NCI-H1694 (cell line): Measurements from ENCODE around the gene CLRN2.
"Not testable (repeated sequence)": the region's sequence is repeated elsewhere in the genome, so short reads cannot be mapped to it uniquely, and the experiment has no call there.

Source experiments
- DNase-seq: peaks from one replicate; lab custom pipeline; 2025; lab: John Stamatoyannopoulos, UW

The CLRN2 gene

GRCh38 chr4:17504081-17504480, 10.9 kb upstream of the CLRN2 start:
- no peak for DNase-seq

- DNase-seq = no peak
Observed at GRCh38 chr4:17510582-17510981, 4.4 kb upstream of the CLRN2 start.

DNA sequence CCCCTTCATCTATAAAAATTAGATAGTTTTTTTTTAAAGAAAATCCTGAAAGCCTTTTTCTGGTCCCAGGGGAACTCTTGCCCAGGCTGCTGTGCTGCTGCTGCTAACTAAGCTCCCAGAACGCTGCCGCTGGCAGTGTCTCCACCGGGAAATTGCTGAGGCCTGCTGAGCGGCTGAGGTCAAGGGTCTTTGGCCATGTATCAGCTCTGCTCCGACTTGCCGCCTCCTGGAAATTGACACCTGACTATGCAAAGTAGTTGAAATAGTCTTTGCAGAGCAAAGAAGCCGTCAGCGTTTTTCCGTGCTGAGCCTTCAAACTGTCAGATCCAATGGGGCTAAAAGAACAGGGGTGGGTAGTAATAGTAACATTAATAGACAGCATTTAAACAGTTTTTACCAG, 3.9 kb upstream of the CLRN2 start:
- no peak for DNase-seq

- DNase-seq = no peak
Observed at GRCh38 chr4:17511509-17511949, 3.4 kb upstream of the CLRN2 start.

DNA sequence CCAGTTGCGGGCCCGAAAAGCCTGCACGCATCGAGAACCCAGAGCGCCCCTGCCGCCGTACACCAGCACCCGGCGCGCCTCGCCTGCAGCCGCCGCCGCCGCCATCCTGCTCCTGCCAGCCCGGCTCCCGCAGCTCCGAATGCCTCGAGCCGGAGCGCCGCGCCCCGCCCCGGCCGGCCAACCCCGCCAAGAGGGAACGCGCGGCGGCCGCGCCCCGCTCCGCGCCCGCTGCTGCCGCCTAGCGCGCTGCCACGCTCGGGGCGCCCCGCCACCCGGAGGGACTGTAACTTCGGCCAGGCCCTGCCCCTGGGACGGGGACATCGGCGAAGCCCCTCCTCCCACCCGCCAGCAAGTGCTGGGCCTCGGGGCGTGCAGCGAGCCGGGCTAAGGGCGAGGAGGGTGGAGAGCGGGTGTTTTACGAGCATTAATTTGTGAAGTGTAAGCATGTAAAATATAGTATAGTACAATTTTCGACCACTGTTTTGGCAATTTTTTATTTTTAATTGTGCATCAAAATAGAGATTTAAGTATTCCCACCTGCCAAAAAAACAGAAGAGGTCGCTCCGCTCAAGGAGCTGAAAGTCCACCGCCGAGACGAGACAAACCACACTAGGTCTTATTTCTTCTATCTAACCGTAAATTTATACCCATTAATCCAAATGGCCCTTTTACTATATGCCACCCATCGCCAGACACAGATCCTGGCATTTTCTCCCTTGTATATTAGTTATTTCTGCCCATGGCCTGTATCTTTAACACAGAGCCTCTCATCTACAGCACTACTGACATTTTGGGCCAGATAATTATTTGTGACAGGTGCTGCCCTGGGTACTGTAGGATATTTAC, 2.8 kb upstream of the CLRN2 start, which contains the start of gene QDPR:
Gene QDPR (minus strand): TSS at position 141 of the 846 bp plus-strand sequence. CDS start 36 bp downstream, at position 105.
- DNase-seq = peak; percentile 33

- DNase-seq = no peak
Observed at GRCh38 chr4:17512973-17513665, 1.8 kb upstream of the CLRN2 start.

- DNase-seq = no peak
Observed at GRCh38 chr4:17515445-17516407, 761 bp downstream of the CLRN2 start.

GRCh38 chr4:17516980-17517379, 2.0 kb downstream of the CLRN2 start:
- no peak for DNase-seq

GRCh38 chr4:17517664-17518063, 2.7 kb downstream of the CLRN2 start:
- no peak for DNase-seq

DNA sequence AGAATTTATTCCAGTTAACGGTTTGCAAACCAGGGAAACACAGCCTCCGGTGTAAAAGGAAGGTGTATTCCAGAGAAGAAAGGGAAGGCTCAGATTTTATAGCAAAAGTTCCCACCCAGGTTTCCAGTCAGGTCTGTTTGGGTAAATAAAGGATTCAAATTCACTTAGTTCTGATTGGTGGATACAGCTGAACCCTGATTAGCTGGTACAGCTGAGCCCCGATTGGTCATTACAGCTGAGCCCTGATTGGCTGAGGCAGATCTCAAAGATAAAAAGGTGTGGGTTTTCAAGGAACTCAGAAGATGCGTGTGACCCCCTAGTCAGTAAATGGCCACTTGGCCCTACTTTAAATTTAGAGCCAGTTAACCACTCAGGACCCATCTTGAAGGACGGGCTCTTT, 6.6 kb downstream of the CLRN2 start:
- no peak for DNase-seq

GRCh38 chr4:17523662-17524061, 8.7 kb downstream of the CLRN2 start:
- no peak for DNase-seq

GRCh38 chr4:17526695-17527477, 11.9 kb downstream of the CLRN2 start:
- DNase-seq = no peak

DNA sequence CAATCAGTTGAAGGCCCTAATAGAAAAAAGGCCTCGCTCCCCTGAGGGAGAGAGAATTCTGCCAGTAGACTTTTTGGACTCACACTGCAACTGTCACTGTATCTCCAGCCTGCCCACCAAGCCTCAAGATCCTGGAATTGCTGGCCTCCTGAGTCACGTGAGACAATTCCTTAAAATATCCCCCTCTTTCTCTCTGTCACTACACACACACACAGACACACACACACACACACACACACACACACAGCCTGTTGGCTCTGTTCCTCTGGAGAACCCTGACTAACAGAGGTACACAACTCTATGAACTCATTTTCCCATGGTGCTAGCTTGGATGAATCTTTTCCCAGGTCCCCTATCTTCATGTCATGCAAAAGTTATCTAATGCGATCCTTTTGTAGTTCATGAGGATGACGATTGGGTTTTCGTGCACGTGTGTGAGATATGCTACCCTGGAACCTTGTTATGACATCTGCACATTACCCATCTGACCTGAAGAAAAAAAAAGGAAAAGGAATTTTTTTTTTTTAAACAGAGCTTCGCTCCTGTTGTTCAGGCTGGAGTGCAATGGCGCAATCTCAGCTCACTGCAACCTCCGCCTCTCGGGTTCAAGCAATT, 13.7 kb downstream of the CLRN2 start:
- no peak for DNase-seq

- DNase-seq = no peak
Observed at GRCh38 chr4:17531538-17532285, 16.7 kb downstream of the CLRN2 start.

DNA sequence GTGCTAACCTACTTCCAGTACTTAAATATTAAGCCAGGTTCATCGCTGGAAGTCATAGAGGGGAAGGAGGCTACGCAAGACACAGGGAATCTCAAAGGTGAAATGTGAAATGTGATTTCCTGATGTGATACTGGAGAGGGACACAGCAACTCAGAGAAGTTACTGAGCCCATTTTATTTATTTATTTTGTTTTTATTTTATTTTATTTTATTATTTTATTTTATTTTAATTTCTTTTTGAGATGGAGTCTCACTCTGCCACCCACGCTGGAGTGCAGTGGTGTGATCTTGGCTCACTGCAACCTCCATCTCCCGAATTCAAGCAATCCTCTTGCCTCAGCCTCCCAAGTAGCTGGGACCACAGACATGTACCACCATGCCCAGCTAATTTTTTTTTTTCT, 19.7 kb downstream of the CLRN2 start:
- no peak for DNase-seq

DNA sequence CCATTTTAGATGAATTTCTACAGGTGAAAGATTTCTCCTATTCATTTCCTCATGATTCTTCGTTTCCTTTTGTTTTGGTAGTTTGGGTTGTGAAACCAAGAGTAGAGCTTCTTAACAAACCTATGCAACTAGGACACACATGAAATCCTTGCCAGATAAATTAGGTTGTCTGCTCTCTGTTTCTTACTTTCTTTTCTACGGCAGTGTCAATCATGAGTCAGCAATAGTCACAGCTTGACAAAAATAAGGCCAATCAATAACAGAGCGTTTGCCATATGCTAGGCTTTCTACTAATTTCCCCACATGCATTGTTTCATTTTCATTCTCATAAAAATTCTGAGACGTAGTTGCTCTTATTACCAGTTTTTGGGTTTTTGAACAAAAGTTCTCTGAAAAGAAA, 20.3 kb downstream of the CLRN2 start:
- no peak for DNase-seq

DNA sequence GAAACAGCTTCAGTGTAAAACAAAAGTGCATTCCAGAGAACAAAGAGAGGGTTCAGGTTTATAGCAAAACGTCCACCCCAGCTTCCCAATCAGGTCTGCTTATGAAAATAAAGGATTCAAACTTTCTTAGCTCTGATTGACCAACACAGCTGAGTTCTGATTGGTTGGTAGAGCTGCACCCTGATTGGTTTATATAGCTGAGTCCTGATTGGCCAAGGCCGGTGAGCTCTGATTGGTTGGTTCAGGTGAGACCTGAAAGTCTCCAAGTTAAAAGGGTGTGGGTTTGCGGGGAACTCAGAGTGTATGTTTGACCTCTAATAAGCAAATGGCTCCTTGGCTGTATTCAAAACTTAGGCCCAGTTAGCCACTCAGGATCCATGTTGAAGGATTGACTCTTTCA, 20.9 kb downstream of the CLRN2 start:
- no peak for DNase-seq

GRCh38 chr4:17537060-17537459, 22.1 kb downstream of the CLRN2 start:
- DNase-seq = not testable (repeated sequence)

DNA sequence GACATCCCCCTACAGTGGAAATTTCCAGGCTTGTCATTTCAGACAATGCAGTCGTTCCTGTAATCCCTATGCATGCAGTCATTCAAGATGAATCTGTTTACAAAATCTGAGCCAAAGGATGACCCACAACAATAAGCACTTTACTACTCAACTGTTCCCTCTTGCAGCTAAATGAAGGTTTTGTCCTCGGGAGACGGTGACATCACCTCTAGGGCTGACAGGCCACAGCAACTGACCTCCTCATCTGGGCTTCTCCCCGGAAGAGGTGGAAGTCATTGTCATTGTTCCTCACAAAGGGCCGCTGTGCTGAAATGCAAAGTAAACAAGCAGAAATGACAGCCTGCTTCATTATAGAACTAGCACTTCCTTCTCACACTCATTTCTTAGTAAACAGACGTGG, 29.2 kb downstream of the CLRN2 start:
- no peak for DNase-seq

- DNase-seq = no peak
Observed at GRCh38 chr4:17544831-17545234, 29.9 kb downstream of the CLRN2 start.
